ENCODE results near the gene RNH1.

- TF ChIP-seq, protein P1, sequence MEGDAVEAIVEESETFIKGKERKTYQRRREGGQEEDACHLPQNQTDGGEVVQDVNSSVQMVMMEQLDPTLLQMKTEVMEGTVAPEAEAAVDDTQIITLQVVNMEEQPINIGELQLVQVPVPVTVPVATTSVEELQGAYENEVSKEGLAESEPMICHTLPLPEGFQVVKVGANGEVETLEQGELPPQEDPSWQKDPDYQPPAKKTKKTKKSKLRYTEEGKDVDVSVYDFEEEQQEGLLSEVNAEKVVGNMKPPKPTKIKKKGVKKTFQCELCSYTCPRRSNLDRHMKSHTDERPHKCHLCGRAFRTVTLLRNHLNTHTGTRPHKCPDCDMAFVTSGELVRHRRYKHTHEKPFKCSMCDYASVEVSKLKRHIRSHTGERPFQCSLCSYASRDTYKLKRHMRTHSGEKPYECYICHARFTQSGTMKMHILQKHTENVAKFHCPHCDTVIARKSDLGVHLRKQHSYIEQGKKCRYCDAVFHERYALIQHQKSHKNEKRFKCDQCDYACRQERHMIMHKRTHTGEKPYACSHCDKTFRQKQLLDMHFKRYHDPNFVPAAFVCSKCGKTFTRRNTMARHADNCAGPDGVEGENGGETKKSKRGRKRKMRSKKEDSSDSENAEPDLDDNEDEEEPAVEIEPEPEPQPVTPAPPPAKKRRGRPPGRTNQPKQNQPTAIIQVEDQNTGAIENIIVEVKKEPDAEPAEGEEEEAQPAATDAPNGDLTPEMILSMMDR (IDR thresholded peaks at IDR 0.05; ENCODE audit: borderline replicate concordance, extremely low read depth, low read length, poor library complexity, severe bottlenecking), result no peak
- TF ChIP-seq EZH2 (IDR thresholded peaks at IDR 0.05; ENCODE audit: borderline replicate concordance, low read depth, low read length, severe bottlenecking), result no peak
These were observed 13.6 kb upstream of the RNH1 start for GRCh38 chr11:520428-521176.

Measured in DND-41 (cell line).